Right lobe of liver (tissue), 6 donors: ENCODE results near the gene KLF17. TPM values are rescaled to one million over a fixed set of nuclear protein-coding genes. Genes with fewer than 3 reads are reported as not detected.

Experiments
- ATAC-seq, 4 donors: fragments of 200-7000 bp; cut with Tn5 transposase; one replicate each; pipeline ENCODE4 v1.9.1; 2020; ENCODE audit warnings: mild to moderate bottlenecking in 4 of 4, moderate library complexity in 4 of 4
- DNase-seq, 3 donors: peaks; one replicate each; pipeline ENCODE4 v3.0.0-alpha.2; 2020
- H3K27ac ChIP-seq, 3 donors: fragments of 200-600 bp; one replicate each; pipeline ENCODE4 v1.8.0; 2022
- H3K27me3 ChIP-seq, 2 donors: fragments of 200-600 bp; one replicate each; pipeline ENCODE4 v1.8.0; 2022
- H3K36me3 ChIP-seq, 4 donors: fragments of 200-600 bp; sonication (generic) in 1 of 4; one replicate each; pipeline versions ENCODE4 v1.5.1 to v1.8.0; 2017 to 2022; ENCODE audit warnings: control low read depth in 1 of 4
- H3K4me1 ChIP-seq, 4 donors: fragments of 200-600 bp; sonication (generic) in 1 of 4; one replicate each; pipeline versions ENCODE4 v1.5.1 to v1.8.0; 2017 to 2022; ENCODE audit warnings: control low read depth in 1 of 4
- H3K4me3 ChIP-seq, 3 donors: fragments of 200-600 bp; one replicate each; pipeline ENCODE4 v1.8.0; 2022
- H3K9me3 ChIP-seq, 4 donors: fragments of 200-600 bp; sonication (generic) in 1 of 4; one replicate each; pipeline versions ENCODE4 v1.5.1 to v1.8.0; 2017 to 2022; ENCODE audit warnings: control low read depth in 1 of 4
- POLR2A ChIP-seq: fragments of 450-650 bp; IDR thresholded peaks from one replicate; pipeline ENCODE4 v1.6.1; 2017; ENCODE audit warnings: antibody characterized with exemption, mild to moderate bottlenecking
- WGBS: methylation state at CpG from one replicate; pipeline ENCODE4 v1.1.6; 2018; ENCODE audit warnings: low coverage, low lambda C conversion rate; ENCODE audit not compliant: insufficient coverage; ENCODE audit errors: missing lambda C conversion rate; 5-methylcytosine and 5-hydroxymethylcytosine counted together
- intact Hi-C, 2 donors: fragments of 100-400 bp; cut with DNase I; formaldehyde crosslinking; loops; one replicate each; pipeline versions ENCODE4 v1.11.2 to v1.14.1; 2022
- total RNA-seq, 6 experiments: library from RNA; depleted of rRNA in 2 of 6; stranded (reverse); fragments of >200 nt in 2 of 6; fragmentation: NEBNext Ultra II Directional in 3 of 6; extraction: Animal tissue kit (Norgen Biotek cat#: 25700) in 3 of 6; gene quantifications; one replicate each; pipeline versions ENCODE4 v1.1.0 to v1.2.4, GENCODE V29; 2016 to 2023
- TF ChIP-seq, protein P1 (sequence below), 4 donors: fragments of 200-600 bp in 3 of 4; fragments of 450-650 bp in 1 of 4; IDR thresholded peaks; one replicate each; pipeline versions ENCODE4 v1.5.1 to v1.8.0; 2016 to 2022; ENCODE audit warnings: antibody characterized with exemption in 4 of 4, mild to moderate bottlenecking in 2 of 4
- donor health status: DM: no; HTN: yes; CAD: no.
- donor health status: DM: no; HTN: no; CAD: no.
- donor health status: DM: no; HTN: no; CAD: no.
- donor health status: DM: no; HTN: yes; CAD: no.
- donor health status: DM: no; HTN: yes; CAD: no.

KLF17 gene
- total RNA-seq, 6 experiments from 2014 or later = not detected

- no peaks in the 10 kb centered on the region for H3K36me3 ChIP-seq
- DNase-seq (no peak), ATAC-seq (no peak)
- H3K27ac ChIP-seq = no peak overlapping the region
- H3K4me3 ChIP-seq = no peak overlapping the region
- TF ChIP-seq, protein P1, sequence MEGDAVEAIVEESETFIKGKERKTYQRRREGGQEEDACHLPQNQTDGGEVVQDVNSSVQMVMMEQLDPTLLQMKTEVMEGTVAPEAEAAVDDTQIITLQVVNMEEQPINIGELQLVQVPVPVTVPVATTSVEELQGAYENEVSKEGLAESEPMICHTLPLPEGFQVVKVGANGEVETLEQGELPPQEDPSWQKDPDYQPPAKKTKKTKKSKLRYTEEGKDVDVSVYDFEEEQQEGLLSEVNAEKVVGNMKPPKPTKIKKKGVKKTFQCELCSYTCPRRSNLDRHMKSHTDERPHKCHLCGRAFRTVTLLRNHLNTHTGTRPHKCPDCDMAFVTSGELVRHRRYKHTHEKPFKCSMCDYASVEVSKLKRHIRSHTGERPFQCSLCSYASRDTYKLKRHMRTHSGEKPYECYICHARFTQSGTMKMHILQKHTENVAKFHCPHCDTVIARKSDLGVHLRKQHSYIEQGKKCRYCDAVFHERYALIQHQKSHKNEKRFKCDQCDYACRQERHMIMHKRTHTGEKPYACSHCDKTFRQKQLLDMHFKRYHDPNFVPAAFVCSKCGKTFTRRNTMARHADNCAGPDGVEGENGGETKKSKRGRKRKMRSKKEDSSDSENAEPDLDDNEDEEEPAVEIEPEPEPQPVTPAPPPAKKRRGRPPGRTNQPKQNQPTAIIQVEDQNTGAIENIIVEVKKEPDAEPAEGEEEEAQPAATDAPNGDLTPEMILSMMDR (IDR thresholded peaks at IDR 0.05) = no peak
- TF ChIP-seq POLR2A = no peak
- H3K27me3 ChIP-seq = no peaks in the 10 kb centered on the region
- H3K9me3 ChIP-seq = no peaks in the 10 kb centered on the region
- intact Hi-C loops = no loop called here
- 57% methylated on average over 3 of the region's 3 CpGs for WGBS
- peaks cover 0 to 8% (median 2%) of the 10 kb centered on the region in 4 donors for H3K4me1 ChIP-seq
Measured at GRCh38 chr1:44074415-44074814, 44.2 kb upstream of the KLF17 start.

DNA sequence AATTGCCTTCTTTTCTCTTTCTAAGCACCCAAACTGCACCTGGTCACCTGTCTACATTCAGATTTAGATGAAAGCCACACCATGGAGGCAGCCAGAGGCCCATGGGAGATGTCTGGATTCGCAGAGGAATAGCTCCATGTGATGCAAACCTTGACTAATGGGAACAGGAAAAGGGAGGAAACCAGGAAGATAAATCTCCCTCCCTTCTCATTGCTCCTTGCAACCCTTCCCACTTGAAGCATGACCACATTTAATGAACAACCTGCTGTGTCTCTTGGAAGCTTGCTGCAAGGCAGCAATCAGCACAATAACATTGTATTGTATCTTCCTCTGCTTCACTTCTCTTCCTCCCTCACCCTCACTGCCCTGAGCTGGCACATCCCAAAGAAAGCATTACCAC lies 42.6 kb upstream of the KLF17 start:
- H3K27ac ChIP-seq = no peak overlapping the region
- no peaks in the 10 kb centered on the region for H3K36me3 ChIP-seq
- 80% methylated on average over 1 of the region's 1 CpG for WGBS
- H3K4me1 ChIP-seq = no peaks in the 10 kb centered on the region
- no peak for DNase-seq
- intact Hi-C loops = no loop called here
- H3K4me3 ChIP-seq = no peak overlapping the region
- H3K9me3 ChIP-seq = no peaks in the 10 kb centered on the region
- H3K27me3 ChIP-seq = no peaks in the 10 kb centered on the region
- no peak for TF ChIP-seq POLR2A
- TF ChIP-seq, protein P1 (IDR thresholded peaks at IDR 0.05) = no peak
- no peak for ATAC-seq

GRCh38 chr1:44077421-44077820 lies 41.2 kb upstream of the KLF17 start:
- Histone ChIP-seq H3K9me3 (no peaks in the 10 kb centered on the region), H3K4me3 (no peak overlapping the region), H3K36me3 (no peaks in the 10 kb centered on the region), H3K27ac (no peak overlapping the region), H3K27me3 (no peaks in the 10 kb centered on the region), H3K4me1 (no peaks in the 10 kb centered on the region)
- TF ChIP-seq, protein P1 (IDR thresholded peaks at IDR 0.05) = no peak
- TF ChIP-seq POLR2A = no peak
- DNase-seq (no peak), ATAC-seq (no peak)
- intact Hi-C loops = no loop called here
- 92% methylated on average over 5 of the region's 5 CpGs for WGBS

GRCh38 chr1:44078104-44078503 lies 40.5 kb upstream of the KLF17 start:
- WGBS = 57% methylated on average over 2 of the region's 2 CpGs
- DNase-seq (no peak), ATAC-seq (no peak)
- no peaks in the 10 kb centered on the region for H3K36me3 ChIP-seq
- intact Hi-C loops = no loop called here
- no peak overlapping the region for H3K27ac ChIP-seq
- TF ChIP-seq, protein P1 (IDR thresholded peaks at IDR 0.05) = no peak
- TF ChIP-seq POLR2A = no peak
- H3K4me3 ChIP-seq = no peak overlapping the region
- H3K27me3 ChIP-seq = no peaks in the 10 kb centered on the region
- H3K9me3 ChIP-seq = no peaks in the 10 kb centered on the region
- no peaks in the 10 kb centered on the region for H3K4me1 ChIP-seq

DNA sequence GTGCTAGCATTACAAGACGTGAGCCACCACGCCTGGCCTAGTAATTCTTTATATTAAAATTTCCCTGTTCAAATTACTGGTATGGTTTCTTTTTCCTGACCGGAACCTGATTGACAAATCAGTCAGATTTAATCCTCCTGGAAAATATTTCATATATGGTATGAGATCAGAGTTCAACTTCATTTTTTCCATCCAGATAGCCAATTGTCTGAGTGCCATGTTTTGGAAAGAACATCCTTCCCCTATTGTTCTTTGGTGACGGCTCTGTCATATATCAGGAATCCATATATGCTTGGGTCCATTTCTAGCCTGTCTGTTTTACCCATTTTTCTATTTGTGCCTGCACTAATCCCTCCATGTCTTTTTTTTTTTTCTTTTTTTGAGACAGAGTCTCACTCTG lies 39.1 kb upstream of the KLF17 start:
- no peak for ATAC-seq
- WGBS = 80% methylated on average over 4 of the region's 4 CpGs
- DNase-seq = no peak
- Histone ChIP-seq H3K27ac (no peak overlapping the region), H3K4me1 (no peaks in the 10 kb centered on the region), H3K36me3 (no peaks in the 10 kb centered on the region), H3K4me3 (no peak overlapping the region), H3K9me3 (no peaks in the 10 kb centered on the region), H3K27me3 (no peaks in the 10 kb centered on the region)
- TF ChIP-seq, protein P1 (IDR thresholded peaks at IDR 0.05) = no peak
- no peak for TF ChIP-seq POLR2A
- intact Hi-C loops = no loop called here
